HEK293T (cell line): ENCODE data around the gene FOXE1.

Experiments used
- BHLHE40 ChIP-seq: fragments of 450-650 bp; IDR thresholded peaks from 2 replicates; pipeline ENCODE4 v1.6.1; 2016; ENCODE audit warnings: mild to moderate bottlenecking, moderate library complexity, borderline replicate concordance
- FOXA1 ChIP-seq: fragments of 450-650 bp; IDR thresholded peaks from 2 replicates; pipeline ENCODE4 v1.6.1; 2016; ENCODE audit warnings: mild to moderate bottlenecking
- FOXK2 ChIP-seq: fragments of 450-650 bp; IDR thresholded peaks from 2 replicates; pipeline ENCODE4 v1.6.1; 2016; ENCODE audit warnings: mild to moderate bottlenecking
- FOXM1 ChIP-seq: fragments of 450-650 bp; IDR thresholded peaks from 2 replicates; pipeline ENCODE4 v1.6.1; 2017; ENCODE audit warnings: mild to moderate bottlenecking, borderline replicate concordance
- HDGF ChIP-seq: fragments of 450-650 bp; IDR thresholded peaks from 2 replicates; pipeline ENCODE4 v1.6.1; 2017; ENCODE audit warnings: antibody characterized with exemption, borderline replicate concordance
- SP1 ChIP-seq: fragments of 450-650 bp; IDR thresholded peaks from 2 replicates; pipeline ENCODE4 v1.6.1; 2017
- SUZ12 ChIP-seq: fragments of 450-650 bp; IDR thresholded peaks from 2 replicates; pipeline ENCODE4 v1.6.1; 2016; ENCODE audit warnings: mild to moderate bottlenecking
- TARDBP ChIP-seq: fragments of 450-650 bp; IDR thresholded peaks from 2 replicates; pipeline ENCODE4 v1.6.1; 2016
- TF ChIP-seq, protein P1 (sequence below): fragments of 450-650 bp; IDR thresholded peaks from 2 replicates; pipeline ENCODE4 v1.6.1; 2016

- TF ChIP-seq, protein P1, sequence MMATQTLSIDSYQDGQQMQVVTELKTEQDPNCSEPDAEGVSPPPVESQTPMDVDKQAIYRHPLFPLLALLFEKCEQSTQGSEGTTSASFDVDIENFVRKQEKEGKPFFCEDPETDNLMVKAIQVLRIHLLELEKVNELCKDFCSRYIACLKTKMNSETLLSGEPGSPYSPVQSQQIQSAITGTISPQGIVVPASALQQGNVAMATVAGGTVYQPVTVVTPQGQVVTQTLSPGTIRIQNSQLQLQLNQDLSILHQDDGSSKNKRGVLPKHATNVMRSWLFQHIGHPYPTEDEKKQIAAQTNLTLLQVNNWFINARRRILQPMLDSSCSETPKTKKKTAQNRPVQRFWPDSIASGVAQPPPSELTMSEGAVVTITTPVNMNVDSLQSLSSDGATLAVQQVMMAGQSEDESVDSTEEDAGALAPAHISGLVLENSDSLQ, result no peak
- TF ChIP-seq SP1, result no peak
- no peak for TF ChIP-seq FOXM1
- no peak for TF ChIP-seq TARDBP
- TF ChIP-seq FOXA1, result no peak
- no peak for TF ChIP-seq HDGF
- no peak for TF ChIP-seq BHLHE40
- no peak for TF ChIP-seq FOXK2
- TF ChIP-seq SUZ12, result no peak
These were observed 3.0 kb upstream of the FOXE1 start for GRCh38 chr9:97849980-97850379.
